Measurements from ENCODE around the gene ATP1A2.

The ATP1A2 gene

DNA sequence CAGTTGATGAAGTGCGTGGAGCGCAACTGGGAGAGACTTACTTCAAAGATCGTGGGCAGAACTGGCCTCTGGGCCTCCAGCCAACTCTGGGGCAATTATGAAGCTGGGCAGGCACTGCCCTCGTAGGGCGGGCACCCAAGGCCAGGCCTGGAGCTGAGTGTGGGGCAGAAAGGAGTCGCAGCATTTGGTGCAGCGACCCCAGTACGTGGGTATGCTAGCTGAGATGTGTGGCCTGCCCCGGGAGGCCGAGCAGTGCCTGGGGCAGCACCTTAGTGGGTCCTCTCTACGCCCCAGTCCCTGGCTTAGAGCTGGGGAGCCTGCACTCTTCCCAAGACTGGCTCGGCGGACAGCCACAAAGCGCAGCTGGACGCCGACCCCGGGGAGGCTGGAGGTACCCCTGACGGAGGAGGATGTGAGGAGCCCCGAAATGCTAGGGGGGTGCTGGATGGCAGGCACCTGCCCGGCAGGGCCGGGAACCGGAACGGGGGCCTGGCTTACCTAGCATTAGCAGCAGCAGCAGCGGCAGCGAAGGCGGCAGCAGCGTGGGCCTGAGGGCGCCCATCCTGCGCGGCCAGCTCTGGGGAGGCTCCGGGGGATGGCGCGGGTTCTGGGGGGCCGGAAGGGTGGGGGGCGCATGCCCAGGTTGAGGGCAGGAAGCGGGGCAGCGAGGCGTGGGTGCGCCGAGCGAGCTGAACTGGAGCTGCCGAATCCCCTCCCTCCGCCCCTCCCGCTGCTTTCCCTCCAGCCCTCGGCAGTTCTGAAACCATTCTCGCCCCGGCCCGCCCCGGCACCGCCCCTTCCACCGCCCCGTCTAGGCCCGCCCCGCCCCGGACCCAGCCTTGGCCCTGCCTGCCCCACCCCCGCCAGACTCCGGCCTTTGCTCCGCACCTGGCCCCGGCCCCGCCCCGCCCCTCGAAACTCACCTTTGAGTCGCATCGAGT lies 17.4 kb upstream of the ATP1A2 start, which contains the start of gene IGSF8:
Gene IGSF8 (minus strand): TSS at position 709 of the 941 bp plus-strand sequence. CDS start 147 bp downstream, at position 562.
- Histone ChIP-seq H3K9me3 (ENCODE audit: control insufficient read depth, insufficient read depth, low read depth, low read length) (no peaks in the 10 kb centered on the region), H3K4me3 (ENCODE audit: low read depth, low read length) (peak within 1 kb of the TSS; percentile 48), H3K36me3 (ENCODE audit: control insufficient read depth in 2 of 2, insufficient read depth in 1 of 2, low read length in 2 of 2) (peaks cover 0 to 7% of the 10 kb centered on the region in 2 experiments; a peak in 1 of 3 replicates), H3K4me1 (ENCODE audit: control insufficient read depth, insufficient read depth, low read length) (peaks cover 4% of the 10 kb centered on the region), H3K27ac (ENCODE audit: extremely low read depth, low read depth, low read length) (peak within 1 kb of the TSS; percentile 25; the same call in 1 of the 2 replicates)
- ChIA-PET POLR2A (interaction anchor here (1.0 to 2.1 kb wide), 7 partner anchors 11 to 305 kb away, joined by 3 to 11 read pairs (median 4); no protein-coding TSS in a partner anchor), CTCF (interaction anchor here (0.6 to 5.1 kb wide), 17 partner anchors 12 to 319 kb away, joined by 3 to 64 read pairs (median 4); partner anchors contain the start of gene PEX19)
- TF ChIP-seq ZNF132 (tag by site-specific recombination; IDR thresholded peaks at IDR 0.05; ENCODE audit: borderline replicate concordance) (no peak), ZNF335 (tag by site-specific recombination; conservative IDR thresholded peaks at IDR 0.05) (peak; percentile 89), ZNF544 (tag by site-specific recombination; IDR thresholded peaks at IDR 0.05) (no peak), ZNF658 (tag by site-specific recombination; IDR thresholded peaks at IDR 0.05) (no peak), ZNF121 (tag by site-specific recombination; IDR thresholded peaks at IDR 0.05) (no peak), ZNF341 (tag by site-specific recombination; IDR thresholded peaks at IDR 0.05; ENCODE audit: low read depth) (peak; percentile 73), ZNF112 (tag by site-specific recombination; IDR thresholded peaks at IDR 0.05) (no peak), ZNF76 (tag by site-specific recombination; IDR thresholded peaks at IDR 0.05; ENCODE audit: borderline replicate concordance, low read depth) (no peak), KLF1 (tag by site-specific recombination; IDR thresholded peaks at IDR 0.05) (peak; percentile 75), AEBP2 (tag by site-specific recombination; IDR thresholded peaks at IDR 0.05; ENCODE audit: borderline replicate concordance) (no peak), KLF16 (tag by site-specific recombination; IDR thresholded peaks at IDR 0.05) (0 out of 2 replicates have a peak, but pooled peaks have one; percentile 31), ZNF416 (tag by site-specific recombination; IDR thresholded peaks at IDR 0.05) (no peak), ZNF768 (tag by site-specific recombination; IDR thresholded peaks at IDR 0.05) (no peak), PBX3 (CRISPR knock-in tag; IDR thresholded peaks at IDR 0.05) (no peak), ZNF202 (tag by site-specific recombination; IDR thresholded peaks at IDR 0.05; ENCODE audit: borderline replicate concordance) (no peak), ZNF423 (tag by site-specific recombination; IDR thresholded peaks at IDR 0.05) (no peak), ZNF155 (tag by site-specific recombination; IDR thresholded peaks at IDR 0.05) (no peak), ZNF248 (tag by site-specific recombination; IDR thresholded peaks at IDR 0.05) (no peak), ZEB2 (tag by site-specific recombination; IDR thresholded peaks at IDR 0.05) (no peak), ZNF776 (tag by site-specific recombination; IDR thresholded peaks at IDR 0.05; ENCODE audit: borderline replicate concordance) (no peak), ZNF223 (tag by site-specific recombination; IDR thresholded peaks at IDR 0.05) (no peak), SP3 (tag by site-specific recombination; IDR thresholded peaks at IDR 0.05) (peak; percentile 61), ZNF549 (tag by site-specific recombination; IDR thresholded peaks at IDR 0.05) (no peak), KLF8 (tag by site-specific recombination; IDR thresholded peaks at IDR 0.05) (0 out of 2 replicates have a peak, but pooled peaks have one; percentile 13)
- TF ChIP-seq, protein P1, sequence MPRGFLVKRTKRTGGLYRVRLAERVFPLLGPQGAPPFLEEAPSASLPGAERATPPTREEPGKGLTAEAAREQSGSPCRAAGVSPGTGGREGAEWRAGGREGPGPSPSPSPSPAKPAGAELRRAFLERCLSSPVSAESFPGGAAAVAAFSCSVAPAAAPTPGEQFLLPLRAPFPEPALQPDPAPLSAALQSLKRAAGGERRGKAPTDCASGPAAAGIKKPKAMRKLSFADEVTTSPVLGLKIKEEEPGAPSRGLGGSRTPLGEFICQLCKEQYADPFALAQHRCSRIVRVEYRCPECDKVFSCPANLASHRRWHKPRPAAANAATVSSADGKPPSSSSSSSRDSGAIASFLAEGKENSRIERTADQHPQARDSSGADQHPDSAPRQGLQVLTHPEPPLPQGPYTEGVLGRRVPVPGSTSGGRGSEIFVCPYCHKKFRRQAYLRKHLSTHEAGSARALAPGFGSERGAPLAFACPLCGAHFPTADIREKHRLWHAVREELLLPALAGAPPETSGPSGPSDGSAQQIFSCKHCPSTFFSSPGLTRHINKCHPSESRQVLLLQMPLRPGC (tag by site-specific recombination; IDR thresholded peaks at IDR 0.05): no peak; the same call in 1 of the 2 replicates
- TF ChIP-seq, protein P2, sequence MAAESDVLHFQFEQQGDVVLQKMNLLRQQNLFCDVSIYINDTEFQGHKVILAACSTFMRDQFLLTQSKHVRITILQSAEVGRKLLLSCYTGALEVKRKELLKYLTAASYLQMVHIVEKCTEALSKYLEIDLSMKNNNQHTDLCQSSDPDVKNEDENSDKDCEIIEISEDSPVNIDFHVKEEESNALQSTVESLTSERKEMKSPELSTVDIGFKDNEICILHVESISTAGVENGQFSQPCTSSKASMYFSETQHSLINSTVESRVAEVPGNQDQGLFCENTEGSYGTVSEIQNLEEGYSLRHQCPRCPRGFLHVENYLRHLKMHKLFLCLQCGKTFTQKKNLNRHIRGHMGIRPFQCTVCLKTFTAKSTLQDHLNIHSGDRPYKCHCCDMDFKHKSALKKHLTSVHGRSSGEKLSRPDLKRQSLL (tag by site-specific recombination; IDR thresholded peaks at IDR 0.05): no peak
- TF ChIP-seq, protein P3, sequence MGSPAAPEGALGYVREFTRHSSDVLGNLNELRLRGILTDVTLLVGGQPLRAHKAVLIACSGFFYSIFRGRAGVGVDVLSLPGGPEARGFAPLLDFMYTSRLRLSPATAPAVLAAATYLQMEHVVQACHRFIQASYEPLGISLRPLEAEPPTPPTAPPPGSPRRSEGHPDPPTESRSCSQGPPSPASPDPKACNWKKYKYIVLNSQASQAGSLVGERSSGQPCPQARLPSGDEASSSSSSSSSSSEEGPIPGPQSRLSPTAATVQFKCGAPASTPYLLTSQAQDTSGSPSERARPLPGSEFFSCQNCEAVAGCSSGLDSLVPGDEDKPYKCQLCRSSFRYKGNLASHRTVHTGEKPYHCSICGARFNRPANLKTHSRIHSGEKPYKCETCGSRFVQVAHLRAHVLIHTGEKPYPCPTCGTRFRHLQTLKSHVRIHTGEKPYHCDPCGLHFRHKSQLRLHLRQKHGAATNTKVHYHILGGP (tag by site-specific recombination; IDR thresholded peaks at IDR 0.05): no peak
- TF ChIP-seq, protein P4, sequence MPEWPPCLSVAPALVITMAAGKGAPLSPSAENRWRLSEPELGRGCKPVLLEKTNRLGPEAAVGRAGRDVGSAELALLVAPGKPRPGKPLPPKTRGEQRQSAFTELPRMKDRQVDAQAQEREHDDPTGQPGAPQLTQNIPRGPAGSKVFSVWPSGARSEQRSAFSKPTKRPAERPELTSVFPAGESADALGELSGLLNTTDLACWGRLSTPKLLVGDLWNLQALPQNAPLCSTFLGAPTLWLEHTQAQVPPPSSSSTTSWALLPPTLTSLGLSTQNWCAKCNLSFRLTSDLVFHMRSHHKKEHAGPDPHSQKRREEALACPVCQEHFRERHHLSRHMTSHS (tag by site-specific recombination; IDR thresholded peaks at IDR 0.05): no peak

Data from HEK293 (cell line).